Iris pigment epithelial cell (primary cell): ENCODE results near the gene ARHGAP5.

ENCODE experiments used
- DNase-seq: peaks from one replicate; pipeline ENCODE4 v3.0.0-alpha.2; 2011; ENCODE audit warnings: low read depth

Gene ARHGAP5

DNA sequence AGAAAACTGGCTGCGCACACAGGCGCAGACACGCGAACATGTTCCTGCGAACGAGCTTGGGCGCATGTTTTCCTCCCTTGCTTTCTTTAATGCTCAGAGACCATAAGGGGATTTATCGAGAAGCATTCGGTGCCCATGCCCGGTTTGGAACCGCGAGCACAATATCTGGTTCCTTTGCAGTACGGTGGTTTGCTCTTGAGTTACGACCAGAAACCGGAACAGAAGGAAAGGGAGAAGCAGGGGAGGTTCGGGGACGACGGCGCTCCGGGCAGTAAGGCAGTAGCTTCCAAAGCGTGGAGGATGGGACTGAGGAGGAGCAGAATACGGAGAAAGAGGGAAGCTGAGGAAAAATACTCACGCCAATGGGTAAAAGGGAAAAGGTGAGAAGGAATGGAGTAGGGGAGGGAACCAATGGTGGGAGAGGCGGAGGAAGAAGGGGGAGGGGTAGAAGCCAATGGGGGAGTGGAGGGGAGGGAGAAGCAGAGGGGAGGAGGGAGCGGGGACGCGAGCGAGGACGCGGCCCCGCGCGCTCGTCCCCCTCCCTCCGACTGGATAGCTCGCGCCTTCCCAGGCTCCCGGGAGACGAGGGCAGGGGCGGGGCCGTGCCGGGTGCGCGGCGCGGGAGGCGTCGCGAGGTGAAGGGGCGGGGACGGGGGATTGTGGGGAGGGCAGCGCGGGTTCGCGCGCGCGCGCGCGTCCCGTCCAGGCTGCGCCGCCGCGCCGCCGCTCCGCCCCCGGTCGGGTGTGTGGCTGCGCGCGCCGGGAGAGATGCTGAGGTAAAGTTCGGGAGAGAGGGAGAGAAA is 625 bp upstream of the ARHGAP5 start:
- DNase-seq = peak; percentile 98

DNA sequence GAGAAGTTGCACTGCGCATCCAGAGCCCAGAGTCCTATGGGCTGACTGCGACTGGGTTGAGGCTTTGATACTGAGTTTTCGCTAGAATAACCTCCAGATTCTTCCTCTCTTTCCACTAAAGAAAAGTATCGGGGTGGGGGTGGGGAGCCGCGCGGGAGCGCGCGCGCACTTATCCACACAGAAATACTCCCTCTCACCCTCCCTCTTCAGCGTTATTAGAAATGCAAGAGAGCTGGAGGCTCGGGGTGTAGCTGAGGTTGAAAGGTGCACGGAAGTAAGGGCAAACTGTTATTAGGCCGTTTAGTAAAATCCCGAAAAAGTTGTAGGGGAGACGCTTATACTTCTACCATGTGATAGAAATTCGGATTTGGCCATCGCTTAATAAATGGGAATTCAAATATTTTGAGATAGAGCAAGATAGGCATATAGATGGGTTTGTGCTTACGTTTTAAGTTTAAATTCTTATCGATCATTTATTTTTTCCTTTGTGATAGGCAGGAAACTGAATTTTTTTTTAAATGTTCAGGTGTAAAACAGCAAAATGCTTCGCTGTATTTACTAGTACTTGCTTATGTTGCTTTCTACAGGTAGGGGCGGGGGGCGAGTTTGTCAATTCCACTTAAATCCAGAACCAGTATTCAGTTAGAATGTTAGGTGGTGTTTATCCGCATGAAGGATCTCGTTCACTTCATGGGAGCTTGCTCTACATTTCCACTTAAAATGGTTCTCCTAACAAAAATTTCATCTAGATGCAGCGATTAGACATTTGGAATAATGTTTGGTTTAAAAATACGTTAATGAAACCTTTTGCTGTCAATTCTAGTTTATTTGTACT is 1.1 kb downstream of the ARHGAP5 start:
- DNase-seq = peak; percentile 51

DNA sequence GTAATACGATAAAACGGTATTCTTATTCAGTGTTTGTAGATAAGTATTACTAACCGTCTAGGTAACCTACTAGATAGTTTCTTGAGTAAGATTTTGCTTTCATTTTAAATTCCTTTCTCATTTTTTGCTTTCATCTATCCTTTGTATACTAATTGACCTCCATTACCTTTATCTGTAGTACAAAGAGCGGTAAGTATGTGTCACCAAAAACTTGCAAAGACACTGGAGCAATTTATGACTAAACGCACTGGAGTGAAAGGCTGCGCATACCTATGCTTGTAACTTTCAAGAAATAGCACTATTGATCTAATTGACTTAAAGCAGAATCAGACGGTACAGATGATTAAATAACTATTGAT is 1.7 kb downstream of the ARHGAP5 start:
- DNase-seq = peak; percentile 45

DNA sequence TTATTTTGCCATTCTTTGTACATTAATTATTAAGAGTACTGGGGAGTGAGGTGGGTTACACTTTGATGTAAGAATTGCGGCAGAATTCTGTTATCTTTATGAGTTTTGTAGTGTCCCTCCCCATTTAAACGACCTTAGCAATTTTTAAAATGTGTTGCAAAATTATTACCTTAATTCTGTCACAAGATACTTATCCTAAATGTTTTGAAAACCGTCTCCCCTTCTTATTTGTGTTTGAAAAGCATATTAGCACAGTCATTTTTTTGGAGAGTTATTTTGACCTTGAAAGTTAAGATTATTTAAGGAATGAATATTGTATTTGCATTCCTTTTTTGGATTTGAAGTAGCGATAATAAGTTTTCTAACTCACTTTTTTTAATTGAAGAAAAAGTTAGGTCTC is 2.2 kb downstream of the ARHGAP5 start:
- no peak for DNase-seq

DNA sequence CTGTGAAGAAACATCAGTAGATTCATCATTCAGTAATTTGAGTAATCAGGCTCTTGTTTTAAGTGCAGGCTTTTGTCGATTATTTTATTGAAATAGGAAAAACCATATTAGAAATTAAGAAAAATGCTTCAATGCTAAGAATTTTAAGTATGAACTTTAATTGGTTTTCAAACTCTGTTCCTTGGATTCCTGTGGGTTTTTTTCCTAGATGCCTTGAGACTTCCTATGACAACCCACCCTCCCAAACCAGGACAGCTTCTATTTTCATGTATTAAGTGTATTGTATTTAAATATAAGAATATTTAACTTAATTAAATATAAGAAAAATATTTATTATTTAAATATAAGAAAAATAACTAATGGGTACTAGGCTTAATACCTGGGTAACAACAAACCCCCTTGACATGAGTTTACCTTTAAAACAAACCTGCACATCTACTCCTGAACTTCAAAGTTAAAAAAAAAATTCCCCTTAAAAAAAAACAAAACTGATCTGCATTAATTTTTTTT is 3.0 kb downstream of the ARHGAP5 start:
- peak; percentile 7 for DNase-seq

DNA sequence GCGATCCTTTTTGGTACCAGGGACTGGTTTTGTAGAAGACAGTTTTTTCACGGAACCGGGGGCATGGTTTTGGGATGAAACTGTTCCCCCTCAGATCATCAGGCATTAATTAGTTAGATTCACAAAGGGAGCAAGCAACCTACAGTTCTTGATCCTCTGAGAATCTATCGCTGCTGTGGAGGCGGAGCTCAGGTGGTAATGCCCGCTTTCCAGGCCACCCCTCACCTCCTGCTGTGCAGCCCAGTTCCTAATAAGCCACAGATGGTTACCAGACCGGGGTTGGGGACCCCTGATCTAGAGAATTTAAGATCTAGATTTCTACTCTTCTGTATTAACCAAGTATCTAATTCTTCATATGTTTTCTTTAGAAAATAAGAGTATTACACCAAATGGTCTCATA is 4.8 kb downstream of the ARHGAP5 start:
- DNase-seq = no peak

DNA sequence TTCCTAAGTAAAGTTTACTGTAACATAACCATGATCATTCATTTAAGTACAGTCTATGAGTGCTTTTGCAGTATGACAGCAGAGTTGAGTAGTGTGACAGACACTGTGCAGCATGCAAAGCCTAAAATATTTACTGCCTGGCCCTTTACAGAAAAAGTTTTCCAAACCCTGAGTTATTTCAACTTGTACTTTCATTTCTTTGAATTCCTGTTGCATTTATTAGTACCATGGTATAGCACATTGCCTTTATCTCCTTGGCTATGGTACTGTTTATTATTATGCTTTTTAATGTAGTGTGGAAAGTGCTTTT is 6.2 kb downstream of the ARHGAP5 start:
- no peak for DNase-seq

DNA sequence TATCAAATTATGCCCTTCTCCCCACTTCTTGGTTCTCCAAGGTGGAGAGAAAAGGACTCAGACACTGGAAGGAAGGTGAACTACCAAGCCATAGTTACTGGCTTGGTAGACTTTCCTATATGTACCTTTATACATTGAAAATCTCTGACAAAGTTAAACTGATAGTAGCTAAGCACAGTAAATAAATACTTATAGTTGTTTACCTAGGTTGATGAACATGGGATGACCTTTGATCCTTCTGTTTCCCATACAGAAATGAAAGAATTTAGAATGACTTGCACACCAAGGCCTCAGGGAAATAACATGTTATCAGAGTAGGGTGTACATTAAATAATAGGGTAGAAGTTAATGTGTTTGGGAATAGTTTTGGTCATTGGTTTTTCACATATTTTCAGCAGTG is 6.7 kb downstream of the ARHGAP5 start:
- DNase-seq = no peak

DNA sequence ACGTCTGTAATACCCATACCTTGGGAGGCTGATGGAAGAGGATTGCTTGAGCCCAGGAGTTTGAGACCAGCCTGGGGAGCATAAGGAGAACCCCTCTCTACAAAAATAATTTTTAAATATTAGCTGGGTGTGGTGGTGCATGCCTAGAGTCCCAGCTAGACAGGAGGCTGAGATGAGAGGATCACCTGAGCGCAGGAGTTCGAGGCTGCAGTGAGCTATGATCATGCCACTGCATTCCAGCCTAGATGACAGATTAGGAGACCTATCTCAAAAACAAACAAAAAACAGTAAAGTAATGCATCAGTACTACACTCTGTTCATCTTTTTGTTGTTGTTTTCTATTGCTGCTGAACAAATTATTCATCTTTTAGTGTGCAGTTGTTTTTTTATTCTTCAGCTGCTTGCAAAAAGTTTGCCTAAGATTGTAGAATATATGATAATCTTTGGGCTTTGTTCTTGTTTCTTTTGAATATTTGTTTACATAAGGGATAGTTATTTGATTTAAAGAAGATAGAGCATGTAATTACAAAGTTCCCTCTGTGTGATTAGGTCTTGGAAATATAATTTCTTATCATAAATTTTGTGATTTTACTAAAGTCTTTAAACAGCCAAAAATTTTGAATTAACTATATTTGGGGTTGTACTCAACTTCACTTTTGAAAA is 8.2 kb downstream of the ARHGAP5 start:
- DNase-seq = no peak

DNA sequence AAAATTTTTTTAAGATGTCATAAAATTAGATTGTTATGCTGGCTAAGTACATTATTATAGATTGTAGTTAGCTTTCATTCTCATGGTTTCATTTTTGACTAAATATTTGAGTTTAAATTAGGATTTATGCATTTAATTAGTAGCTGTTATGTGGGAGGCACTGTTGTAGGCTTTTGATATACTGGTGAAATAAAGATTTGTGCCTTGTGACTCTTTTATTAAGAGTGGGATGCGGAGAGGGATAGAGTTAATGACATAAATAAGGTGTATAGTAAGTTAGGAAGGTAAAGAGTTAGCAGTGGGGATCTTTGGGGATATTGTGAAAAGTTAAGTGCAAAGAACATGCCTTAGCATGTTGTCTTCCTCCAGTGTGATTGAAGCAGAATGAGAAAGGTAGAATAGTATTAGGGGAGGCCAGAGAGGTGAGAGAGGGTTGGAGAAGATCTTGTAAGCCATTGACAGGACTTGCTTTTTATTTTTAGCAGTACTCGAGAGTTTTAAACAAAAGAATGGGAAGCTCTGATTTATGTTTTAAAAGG is 8.8 kb downstream of the ARHGAP5 start:
- DNase-seq = no peak

DNA sequence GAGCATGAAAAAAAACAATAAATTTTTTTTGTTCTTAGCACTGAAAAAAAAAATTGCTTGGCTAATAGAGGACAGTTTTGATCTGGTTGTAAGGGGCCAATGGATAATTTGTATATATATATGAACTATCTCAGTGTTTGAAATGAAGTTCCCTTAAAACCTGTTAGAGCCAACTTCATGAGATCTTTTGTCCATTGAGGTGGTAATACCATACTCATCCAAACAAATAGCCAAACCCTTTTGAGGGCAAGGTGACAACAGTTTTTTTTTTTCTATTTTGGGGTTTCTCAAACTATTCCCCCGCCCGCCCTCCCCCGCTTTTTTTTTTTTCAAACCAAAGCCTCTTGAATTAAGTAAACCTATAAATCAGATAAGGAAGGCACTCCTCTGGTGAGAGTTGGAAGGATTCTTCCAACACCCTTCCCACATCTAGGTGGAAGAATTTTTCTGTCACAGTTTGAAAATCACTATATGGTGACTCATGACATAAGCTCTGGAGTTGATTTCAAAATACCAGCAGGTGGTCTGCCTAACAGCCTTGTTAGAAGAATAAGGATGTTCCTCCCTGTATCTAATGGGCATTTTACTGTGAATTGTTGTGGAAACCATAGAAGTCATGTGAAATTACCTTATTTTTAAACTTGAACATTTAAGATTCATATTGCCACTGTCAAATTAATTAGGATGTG is 10.2 kb downstream of the ARHGAP5 start:
- DNase-seq = peak; percentile 70

DNA sequence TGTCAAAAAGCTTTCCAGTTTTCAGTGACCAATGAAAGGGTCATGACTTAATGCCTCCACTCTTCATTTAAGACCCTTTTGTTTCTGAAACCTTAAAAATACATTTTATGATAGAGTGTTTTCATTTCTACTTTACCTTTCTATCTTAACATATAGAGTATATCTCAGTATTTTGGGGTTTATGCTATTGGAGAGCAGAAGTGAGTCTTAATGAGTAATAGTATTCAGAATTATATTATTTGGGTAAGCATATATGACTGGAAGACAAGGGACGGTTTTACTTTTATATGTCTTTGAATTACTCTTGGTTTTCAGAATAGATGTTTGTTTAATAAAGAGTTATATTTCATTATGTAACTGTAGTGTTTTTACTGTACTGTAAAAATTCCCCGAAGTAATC is 10.8 kb downstream of the ARHGAP5 start:
- no peak for DNase-seq

DNA sequence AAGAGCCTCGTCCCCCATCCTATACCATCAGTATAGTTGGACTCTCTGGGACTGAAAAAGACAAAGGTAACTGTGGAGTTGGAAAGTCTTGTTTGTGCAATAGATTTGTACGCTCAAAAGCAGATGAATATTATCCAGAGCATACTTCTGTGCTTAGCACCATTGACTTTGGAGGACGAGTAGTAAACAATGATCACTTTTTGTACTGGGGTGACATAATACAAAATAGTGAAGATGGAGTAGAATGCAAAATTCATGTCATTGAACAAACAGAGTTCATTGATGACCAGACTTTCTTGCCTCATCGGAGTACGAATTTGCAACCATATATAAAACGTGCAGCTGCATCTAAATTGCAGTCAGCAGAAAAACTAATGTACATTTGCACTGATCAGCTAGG is 13.6 kb downstream of the ARHGAP5 start:
- DNase-seq = no peak

DNA sequence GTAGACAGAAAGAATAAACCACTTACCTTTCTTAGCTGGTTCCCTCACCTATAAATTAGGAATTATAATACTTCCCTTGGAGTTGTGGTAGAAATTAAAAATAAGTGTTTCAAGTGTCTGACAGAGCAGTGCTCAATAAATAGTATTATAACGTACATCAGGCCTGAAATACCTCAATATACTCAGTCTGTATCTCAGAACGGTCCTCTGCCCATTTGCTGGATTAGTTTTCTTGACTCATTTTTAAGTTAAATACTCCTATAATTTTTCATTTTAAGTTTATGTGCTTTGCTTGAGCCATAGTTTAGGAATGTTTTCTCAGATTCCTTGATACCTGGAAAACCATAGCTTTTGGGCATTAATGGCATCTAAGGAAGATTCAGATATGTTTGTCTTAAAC is 22.4 kb downstream of the ARHGAP5 start:
- no peak for DNase-seq

DNA sequence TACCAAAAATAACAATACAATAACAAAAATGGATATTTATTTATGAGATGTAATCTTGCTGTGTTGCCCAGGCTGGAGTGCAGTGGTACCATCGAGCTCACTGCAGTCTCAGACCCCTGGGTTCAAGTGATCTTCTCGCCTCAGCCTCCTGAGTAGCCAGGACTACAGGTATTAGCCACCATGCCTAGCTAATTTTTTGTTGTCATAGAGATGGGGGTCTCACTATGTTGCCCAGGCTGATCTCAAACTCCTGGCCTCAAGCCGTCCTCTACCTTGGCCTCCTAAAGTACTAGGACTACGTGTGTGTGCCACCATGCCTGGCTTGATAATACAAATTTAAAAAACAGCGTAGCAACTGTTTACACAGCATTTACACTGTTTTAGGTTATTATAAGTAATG is 23.1 kb downstream of the ARHGAP5 start:
- no peak for DNase-seq

DNA sequence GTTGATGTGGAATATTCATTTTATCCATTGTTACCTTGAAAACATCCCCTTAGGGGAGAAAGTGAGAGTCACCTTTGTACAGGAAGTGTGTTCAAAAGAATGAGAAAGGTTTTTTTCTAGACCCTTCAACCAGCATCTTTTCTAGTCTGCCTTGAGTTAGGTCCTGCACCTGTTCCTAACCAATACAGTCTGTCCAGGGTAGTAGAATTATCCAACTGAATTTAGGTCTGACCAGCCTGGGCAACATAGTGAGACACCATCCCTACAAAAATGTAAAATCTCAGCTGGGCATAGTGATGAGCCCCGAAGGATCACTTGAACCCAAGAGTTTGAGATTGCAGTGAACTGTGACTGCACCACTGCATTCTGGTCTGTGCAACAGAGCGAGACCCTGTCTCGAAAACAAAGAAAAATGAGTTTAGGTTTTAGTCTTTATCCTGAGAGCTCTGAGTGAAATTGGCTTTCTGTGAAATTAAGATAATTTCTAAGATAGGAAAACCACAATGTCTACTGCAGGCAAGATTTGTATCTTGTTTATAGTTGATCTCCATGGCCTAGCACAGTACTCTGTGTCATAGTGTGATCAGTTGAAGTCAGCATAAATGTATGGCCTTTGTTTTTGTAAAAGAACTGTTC is 25.2 kb downstream of the ARHGAP5 start:
- DNase-seq = no peak

DNA sequence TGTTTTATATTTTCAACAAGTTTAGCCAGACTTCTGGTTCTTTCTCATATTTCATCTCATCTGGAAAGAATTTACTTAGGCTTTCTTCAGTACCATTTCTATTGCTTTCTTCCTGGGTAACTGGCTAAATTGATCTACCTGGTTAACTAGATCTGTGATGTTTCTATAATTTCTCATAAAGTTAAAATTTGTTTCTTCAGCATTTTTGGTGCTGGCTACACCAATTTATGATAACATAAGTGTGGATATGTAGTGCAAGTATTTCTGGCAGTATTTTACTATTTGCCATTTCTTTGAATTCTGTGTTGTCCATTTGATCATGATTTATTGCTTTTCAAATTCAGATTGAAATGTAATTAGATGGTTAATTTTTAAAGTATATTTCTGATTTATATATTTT is 25.9 kb downstream of the ARHGAP5 start:
- no peak for DNase-seq

DNA sequence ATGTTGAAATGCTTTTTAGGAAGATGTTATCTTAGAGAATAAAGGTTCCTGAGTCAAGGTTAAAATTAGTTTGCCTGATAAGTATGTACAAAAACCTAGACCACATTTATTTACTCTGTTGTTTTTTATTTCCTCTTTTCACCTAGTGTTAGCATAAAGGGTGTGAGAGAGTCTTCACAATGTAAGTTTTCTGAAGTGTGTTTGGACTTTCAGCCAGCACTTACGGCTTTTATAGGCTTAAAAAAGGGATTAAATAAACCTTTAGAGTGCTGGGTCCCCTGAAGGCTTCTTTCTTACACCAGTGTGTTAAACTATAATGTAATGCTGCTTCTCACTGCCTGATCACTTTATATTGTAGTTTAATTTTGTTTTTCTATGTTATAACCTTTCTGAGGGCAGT is 27.2 kb downstream of the ARHGAP5 start:
- no peak for DNase-seq

DNA sequence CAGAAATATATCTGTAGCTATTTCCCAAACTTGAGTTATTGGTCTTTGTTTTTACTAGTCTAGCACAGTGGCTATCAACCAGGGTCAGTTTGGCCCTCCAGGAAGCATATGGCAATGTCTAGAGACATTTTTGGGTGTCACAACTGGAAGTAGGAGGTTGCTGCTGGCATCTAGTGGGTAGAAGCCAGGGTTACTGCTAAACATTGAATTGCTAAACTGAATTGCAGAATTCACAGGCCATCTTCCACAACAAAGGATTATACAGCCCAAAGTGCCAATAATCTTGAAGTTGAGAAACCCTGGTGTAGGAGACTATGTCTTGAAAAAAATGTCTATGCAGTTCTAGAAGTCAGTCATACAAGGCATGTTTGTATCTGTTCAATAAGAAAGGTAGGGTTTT is 27.7 kb downstream of the ARHGAP5 start:
- DNase-seq = peak; percentile 8

DNA sequence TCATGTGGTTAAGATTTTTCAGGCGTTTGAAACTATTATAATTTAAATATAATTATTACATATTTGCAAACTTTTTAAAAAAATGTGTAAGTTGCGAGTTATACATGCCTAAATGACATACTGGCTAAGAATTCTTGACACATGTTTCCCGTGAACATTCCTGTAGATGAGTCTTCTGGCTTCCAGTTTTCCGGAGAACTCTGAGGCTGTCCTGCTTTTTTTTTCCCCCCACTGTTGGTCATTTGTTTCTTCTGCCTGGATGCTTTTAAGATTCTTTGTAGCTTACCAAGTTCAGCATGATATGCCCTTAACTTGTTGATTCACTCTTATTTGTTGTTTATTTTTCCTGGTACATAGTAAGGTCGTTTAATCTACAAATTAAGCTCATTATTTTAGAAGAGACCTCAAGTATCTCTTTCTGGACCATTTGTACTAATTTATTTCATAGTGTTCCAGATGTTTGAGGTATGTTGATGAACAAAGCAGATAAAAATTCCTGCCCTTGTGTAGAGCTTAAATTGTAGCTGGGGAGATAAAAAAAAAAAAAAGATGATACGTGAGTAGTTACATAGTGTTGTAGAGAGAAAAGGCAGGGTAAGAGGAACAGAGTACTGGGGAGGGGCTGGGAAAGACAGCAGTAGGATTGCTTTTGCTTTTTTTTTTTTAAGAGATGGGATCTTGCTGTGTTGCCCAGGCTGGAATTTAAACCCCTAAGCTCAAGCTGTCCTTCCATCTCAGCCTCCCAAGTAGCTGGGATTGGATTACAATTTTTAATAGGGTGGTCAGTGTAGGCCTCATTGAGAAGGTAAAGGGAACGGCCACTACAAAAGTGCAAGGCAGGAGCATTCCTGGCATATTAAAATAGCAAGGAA is 32.8 kb downstream of the ARHGAP5 start:
- peak; percentile 86 for DNase-seq

DNA sequence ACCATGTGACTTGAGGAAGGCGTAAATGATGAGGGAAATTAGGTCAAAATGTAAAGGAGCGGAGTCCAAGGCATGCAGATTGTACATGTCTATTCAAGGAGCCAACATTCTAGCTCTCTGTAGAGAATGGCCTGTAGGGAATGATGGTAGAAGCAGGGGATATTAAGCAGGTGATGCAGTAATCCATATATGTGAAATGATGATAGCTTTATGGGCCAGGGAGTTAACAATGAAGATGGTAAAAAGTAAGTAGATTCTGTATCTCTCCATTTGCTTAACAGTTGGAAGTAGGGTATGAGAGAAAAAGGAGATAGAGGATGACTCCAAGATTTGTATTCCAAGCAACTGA is 33.4 kb downstream of the ARHGAP5 start:
- DNase-seq = no peak
